GM21515 (cell line): Measurements from ENCODE around the gene RNLS.

Source experiments
- ATAC-seq: cut with Tn5 transposase; IDR thresholded peaks from one replicate; pipeline ENCODE4 v1.9.1; 2021; ENCODE audit not compliant: unreplicated experiment

The RNLS gene

GRCh38 chr10:88237896-88238614 lies 345.1 kb downstream of the RNLS start:
- no peak for ATAC-seq

- no peak for ATAC-seq
Measured at GRCh38 chr10:88236121-88236743, 346.9 kb downstream of the RNLS start.

- no peak for ATAC-seq
Measured at GRCh38 chr10:88234297-88234696, 348.8 kb downstream of the RNLS start.

GRCh38 chr10:88233870-88234269 lies 349.2 kb downstream of the RNLS start:
- no peak for ATAC-seq

GRCh38 chr10:88232983-88233543 lies 350.1 kb downstream of the RNLS start:
- ATAC-seq: no peak

- ATAC-seq: no peak
Measured at GRCh38 chr10:88232029-88232895, 350.9 kb downstream of the RNLS start.

- no peak for ATAC-seq
Measured at GRCh38 chr10:88230251-88230650, 352.9 kb downstream of the RNLS start.

- no peak for ATAC-seq
Measured at GRCh38 chr10:88228130-88228529, 355.0 kb downstream of the RNLS start.

GRCh38 chr10:88227342-88228018 lies 355.6 kb downstream of the RNLS start:
- no peak for ATAC-seq

GRCh38 chr10:88226891-88227290 lies 356.2 kb downstream of the RNLS start:
- no peak for ATAC-seq

GRCh38 chr10:88226071-88226659 lies 357.0 kb downstream of the RNLS start:
- ATAC-seq: no peak
